OCI-LY7 (cell line): ENCODE data around the gene SLC35A4.

ENCODE experiments used
- EZH2phosphoT487 ChIP-seq: fragments of 200-600 bp; sonication (generic); IDR thresholded peaks from 2 replicates; pipeline ENCODE4 v1.6.1; 2018; ENCODE audit warnings: low read depth, borderline replicate concordance, mild to moderate bottlenecking, mixed run types, antibody characterized with exemption, low read length, moderate library complexity, mixed read lengths
- TF ChIP-seq, protein P1 (sequence below): fragments of 200-600 bp; sonication (generic); conservative IDR thresholded peaks from 2 replicates; pipeline ENCODE4 v1.5.1; 2014; ENCODE audit warnings: mild to moderate bottlenecking, antibody characterized with exemption, low read length, moderate library complexity, mixed read lengths

DNA sequence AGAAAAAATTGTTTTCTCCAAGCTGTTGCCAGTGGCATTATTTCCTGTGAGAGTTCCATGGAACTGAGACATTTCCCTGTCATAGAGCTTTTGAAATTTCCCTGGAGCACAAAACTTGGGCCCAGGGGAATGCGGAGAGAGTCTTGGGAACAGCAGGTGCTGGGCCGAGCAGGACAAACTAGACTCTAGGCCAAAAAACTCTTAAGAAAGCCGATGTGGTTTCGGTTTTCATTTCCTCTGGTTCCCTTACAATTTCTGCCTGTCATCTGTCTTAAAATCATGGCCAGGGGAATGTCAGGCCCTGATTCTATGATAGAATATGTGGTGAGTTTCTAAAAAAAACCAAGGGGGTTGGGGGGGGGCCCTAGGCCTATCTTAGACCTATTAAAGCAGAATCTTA, 4.6 kb downstream of the SLC35A4 start:
- TF ChIP-seq, protein P1, sequence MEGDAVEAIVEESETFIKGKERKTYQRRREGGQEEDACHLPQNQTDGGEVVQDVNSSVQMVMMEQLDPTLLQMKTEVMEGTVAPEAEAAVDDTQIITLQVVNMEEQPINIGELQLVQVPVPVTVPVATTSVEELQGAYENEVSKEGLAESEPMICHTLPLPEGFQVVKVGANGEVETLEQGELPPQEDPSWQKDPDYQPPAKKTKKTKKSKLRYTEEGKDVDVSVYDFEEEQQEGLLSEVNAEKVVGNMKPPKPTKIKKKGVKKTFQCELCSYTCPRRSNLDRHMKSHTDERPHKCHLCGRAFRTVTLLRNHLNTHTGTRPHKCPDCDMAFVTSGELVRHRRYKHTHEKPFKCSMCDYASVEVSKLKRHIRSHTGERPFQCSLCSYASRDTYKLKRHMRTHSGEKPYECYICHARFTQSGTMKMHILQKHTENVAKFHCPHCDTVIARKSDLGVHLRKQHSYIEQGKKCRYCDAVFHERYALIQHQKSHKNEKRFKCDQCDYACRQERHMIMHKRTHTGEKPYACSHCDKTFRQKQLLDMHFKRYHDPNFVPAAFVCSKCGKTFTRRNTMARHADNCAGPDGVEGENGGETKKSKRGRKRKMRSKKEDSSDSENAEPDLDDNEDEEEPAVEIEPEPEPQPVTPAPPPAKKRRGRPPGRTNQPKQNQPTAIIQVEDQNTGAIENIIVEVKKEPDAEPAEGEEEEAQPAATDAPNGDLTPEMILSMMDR, result no peak
- TF ChIP-seq EZH2phosphoT487, result no peak
